Adipose tissue (tissue), 3 donors: ENCODE results near the gene SRRM4. TPM values are rescaled to one million over a fixed set of nuclear protein-coding genes. Genes with fewer than 3 reads are reported as not detected.

Experiments
- H3K27ac ChIP-seq: one replicate; pipeline ENCODE4 v1.5.1; 2013; ENCODE audit warnings: low read depth, low read length
- WGBS, 3 donors: extraction: QIAGEN DNeasy Blood & Tissue Kit; methylation state at CpG; one replicate each; pipeline ENCODE4 v1.1.7; 2013; 5-methylcytosine and 5-hydroxymethylcytosine counted together
- polyA plus RNA-seq, 3 donors: library from polyadenylated mRNA; stranded (reverse); fragments of 200-250 nt; gene quantifications; one replicate each; pipeline ENCODE4 v1.2.3, GENCODE V29; 2013
- donor health status: healthy with polysubstance abuse.
- donor health status: Bipolar disorder and iron deficiency.
- donor health status: healthy.

Gene SRRM4
- polyA plus RNA-seq, 3 donors = under 0.01 TPM; not detected in 2

DNA sequence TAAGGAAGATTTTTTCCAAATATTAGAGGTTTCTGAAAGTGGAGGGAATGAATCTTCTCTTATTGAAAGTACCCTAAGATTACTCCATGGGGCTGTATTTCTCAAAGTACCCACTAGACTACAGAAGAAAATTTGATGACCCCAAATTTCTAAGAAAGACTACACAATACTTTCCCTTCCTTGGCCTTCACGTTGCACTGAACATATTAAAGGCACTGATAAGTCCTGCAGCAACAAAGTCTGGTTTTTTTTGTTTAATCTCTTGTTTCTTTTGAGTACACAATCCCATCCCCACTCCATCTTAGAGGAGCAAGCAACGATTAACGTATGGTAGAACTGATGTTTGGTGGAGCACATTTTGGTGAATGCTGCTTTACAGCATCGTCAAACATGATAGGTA, 70.1 kb downstream of the SRRM4 start:
- WGBS, 3 donors = 77 to 86% (median 85%) methylated on average over 4 of the region's 4 CpGs
- no peak overlapping the region for H3K27ac ChIP-seq

DNA sequence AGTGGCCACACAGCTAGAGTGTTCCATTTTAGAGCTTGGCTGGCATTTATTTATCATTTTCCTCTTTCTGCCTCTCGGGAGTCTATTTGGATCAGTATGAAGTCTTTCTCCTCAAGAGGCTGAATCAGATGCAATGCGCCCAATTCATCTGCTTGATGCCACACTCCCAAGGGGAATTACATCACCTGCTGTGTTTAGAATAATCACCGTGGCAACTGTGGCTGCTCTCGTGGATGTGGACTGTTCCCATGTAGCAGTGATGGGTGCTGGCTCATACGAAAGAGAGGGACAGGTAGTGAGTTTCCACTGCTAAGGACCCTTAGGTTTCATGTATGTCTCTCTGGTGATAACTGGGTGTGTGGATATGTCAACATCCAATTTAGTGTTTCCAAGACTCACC, 70.7 kb downstream of the SRRM4 start:
- no peak overlapping the region for H3K27ac ChIP-seq
- 73 to 83% (median 82%) methylated on average over 5 of the region's 5 CpGs for WGBS, 3 donors

DNA sequence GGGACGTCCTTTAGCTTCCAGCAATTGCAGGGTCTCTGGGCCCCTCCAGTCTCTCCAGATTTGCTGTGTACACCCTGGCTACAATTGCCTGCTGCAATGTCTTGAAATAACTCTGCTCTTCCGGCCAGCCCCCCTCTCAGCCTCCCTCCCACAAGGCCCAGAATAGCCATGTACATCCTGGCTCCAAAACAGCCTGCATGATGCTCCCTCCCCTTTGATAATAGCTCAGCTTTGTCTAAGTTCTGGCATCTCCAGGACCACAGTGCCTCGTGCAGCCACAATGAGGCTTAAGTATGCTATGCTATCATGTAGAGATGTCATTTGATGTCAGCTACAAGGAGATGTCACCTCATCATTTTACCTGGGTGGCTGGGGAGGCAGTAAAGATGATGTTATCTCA, 74.6 kb downstream of the SRRM4 start:
- 36 to 41% (median 38%) methylated on average over 3 of the region's 3 CpGs for WGBS, 3 donors
- no peak overlapping the region for H3K27ac ChIP-seq

GRCh38 chr12:119060847-119061796, 79.8 kb downstream of the SRRM4 start:
- no peak overlapping the region for H3K27ac ChIP-seq
- 15 to 32% (median 30%) methylated on average over 16 of the region's 16 CpGs for WGBS, 3 donors

GRCh38 chr12:119068129-119068856, 87.0 kb downstream of the SRRM4 start:
- H3K27ac ChIP-seq = no peak overlapping the region
- WGBS, 3 donors = 37 to 59% (median 46%) methylated on average over 9 of the region's 9 CpGs

- H3K27ac ChIP-seq = no peak overlapping the region
- WGBS, 3 donors = 17 to 34% (median 31%) methylated on average over 8 of the region's 8 CpGs
Observed at GRCh38 chr12:119069147-119069642, 87.9 kb downstream of the SRRM4 start.

- 78 to 92% (median 82%) methylated on average over 6 of the region's 6 CpGs for WGBS, 3 donors
Observed at GRCh38 chr12:119071176-119071575, 89.8 kb downstream of the SRRM4 start.

GRCh38 chr12:119071638-119072231, 90.4 kb downstream of the SRRM4 start:
- H3K27ac ChIP-seq = no peak overlapping the region
- 77 to 81% (median 79%) methylated on average over 5 of the region's 5 CpGs for WGBS, 3 donors

More at GRCh38 chr12:119071176-119071575, 89.8 kb downstream of the SRRM4 start:
- no peak overlapping the region for H3K27ac ChIP-seq

GRCh38 chr12:119072440-119072839, 91.1 kb downstream of the SRRM4 start:
- WGBS, 3 donors = 22 to 59% (median 45%) methylated on average over 6 of the region's 6 CpGs
- H3K27ac ChIP-seq = no peak overlapping the region

DNA sequence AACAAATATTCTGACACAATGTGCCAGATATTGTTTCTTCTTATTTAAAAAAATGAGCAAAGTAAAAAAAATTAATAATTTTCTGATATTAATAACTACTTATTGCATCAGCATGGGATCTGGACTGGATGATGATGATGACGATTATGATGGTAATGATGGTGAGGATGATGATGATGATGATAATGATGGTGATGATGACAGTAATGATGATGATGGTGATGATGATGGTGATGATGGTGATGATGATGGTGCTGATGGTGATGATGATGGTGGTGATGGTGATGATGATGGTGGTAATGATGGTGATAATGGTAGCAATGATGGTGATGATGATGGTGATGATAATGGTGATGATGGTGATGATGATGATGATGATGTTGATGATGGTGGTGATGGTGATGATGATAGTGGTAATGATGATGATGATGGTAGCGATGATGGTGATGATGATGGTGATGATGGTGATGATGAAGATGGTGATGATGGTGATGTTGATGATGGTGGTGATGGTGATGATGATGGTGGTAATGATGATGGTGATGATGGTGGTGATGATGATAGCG, 94.0 kb downstream of the SRRM4 start:
- 61 to 85% (median 80%) methylated on average over 3 of the region's 3 CpGs for WGBS, 3 donors
- H3K27ac ChIP-seq = no peak overlapping the region

GRCh38 chr12:119075918-119076317, 94.6 kb downstream of the SRRM4 start:
- no peak overlapping the region for H3K27ac ChIP-seq
- WGBS, 3 donors = 91 to 97% (median 93%) methylated on average over 2 of the region's 2 CpGs

GRCh38 chr12:119079530-119079929, 98.2 kb downstream of the SRRM4 start:
- 81 to 83% (median 83%) methylated on average over 8 of the region's 8 CpGs for WGBS, 3 donors
- H3K27ac ChIP-seq = no peak overlapping the region

- H3K27ac ChIP-seq = no peak overlapping the region
- 50 to 69% (median 51%) methylated on average over 7 of the region's 7 CpGs for WGBS, 3 donors
Observed at GRCh38 chr12:119082016-119082415, 100.7 kb downstream of the SRRM4 start.

- H3K27ac ChIP-seq = no peak overlapping the region
- WGBS, 3 donors = 40 to 49% (median 41%) methylated on average over 4 of the region's 4 CpGs
Observed at GRCh38 chr12:119082496-119082895, 101.2 kb downstream of the SRRM4 start.

- 68 to 81% (median 78%) methylated on average over 10 of the region's 10 CpGs for WGBS, 3 donors
- no peak overlapping the region for H3K27ac ChIP-seq
Observed at GRCh38 chr12:119088685-119089379, 107.5 kb downstream of the SRRM4 start.

DNA sequence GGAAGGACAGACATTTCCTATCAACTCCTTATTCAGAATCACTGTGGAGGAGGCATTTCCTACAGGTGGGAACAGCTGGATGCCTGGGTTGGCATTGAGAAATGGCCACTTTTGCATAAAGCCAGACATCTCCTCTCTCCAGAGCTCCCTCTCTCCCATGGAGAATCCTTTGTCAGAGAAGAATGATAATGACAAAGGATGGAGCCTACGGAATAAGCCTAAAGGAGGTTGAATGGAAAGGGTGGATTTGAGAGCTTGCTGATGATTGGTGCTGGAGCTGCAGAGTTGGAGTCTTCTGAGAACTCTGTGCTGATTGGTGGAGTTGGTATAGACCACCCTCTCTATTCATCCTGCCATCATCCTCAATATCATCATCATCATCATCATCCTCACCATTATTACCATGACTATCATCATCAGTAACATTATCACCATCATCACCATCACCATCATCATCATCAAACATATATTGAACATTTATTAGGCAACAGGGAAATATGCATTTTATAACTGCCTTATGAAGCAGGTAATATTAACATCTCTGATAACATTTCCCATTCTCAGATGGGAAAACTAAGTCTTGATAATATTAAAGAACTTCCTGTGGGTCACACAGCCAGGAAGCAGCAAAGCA, 108.2 kb downstream of the SRRM4 start:
- H3K27ac ChIP-seq = no peak overlapping the region
- WGBS, 3 donors = 21 to 61% (median 40%) methylated on average over 1 of the region's 1 CpG

DNA sequence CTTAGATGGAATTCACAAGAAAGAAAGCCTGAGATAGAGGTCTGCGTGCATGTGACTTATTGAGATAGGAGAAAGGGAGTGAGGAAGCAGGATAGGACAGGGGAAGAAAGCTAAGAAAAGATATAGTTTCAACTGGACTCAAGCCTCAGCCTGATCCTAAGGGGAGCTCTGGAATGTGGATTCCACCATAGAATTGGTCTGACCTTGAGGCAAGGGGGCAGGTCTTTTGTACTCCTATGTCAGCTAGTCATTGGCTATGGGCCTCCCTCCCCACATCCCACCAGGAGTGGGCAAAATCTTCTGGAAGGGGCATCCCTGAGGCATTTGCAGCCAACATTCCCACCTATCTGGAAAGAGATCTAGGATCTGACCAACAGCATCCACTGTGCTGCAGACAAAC, 108.9 kb downstream of the SRRM4 start:
- no peak overlapping the region for H3K27ac ChIP-seq
- WGBS, 3 donors = 80 to 88% methylated on average over 1 of the region's 1 CpG; no CpG with 5 or more reads in 1 of the 3 donors
